Tibial artery (tissue), 4 donors: ENCODE data around the gene C1QL1.

Source experiments
- DNase-seq, 2 donors: peaks; one replicate each; pipeline ENCODE4 v3.0.0-alpha.2; 2019
- H3K27ac ChIP-seq, 2 donors: fragments of 200-600 bp; sonication (generic) in 1 of 2; 1 replicate in 1 of 2; 2 replicates in 1 of 2; pipeline ENCODE4 v1.5.1; 2018 to 2019; ENCODE audit warnings: mild to moderate bottlenecking in 1 of 2
- H3K27me3 ChIP-seq, 2 donors: fragments of 200-600 bp; sonication (generic) in 1 of 2; one replicate each; pipeline versions ENCODE4 v1.5.1 to v1.6.0; 2016 to 2019
- H3K36me3 ChIP-seq, 3 donors: fragments of 200-600 bp; sonication (generic) in 2 of 3; one replicate each; pipeline ENCODE4 v1.5.1; 2016 to 2019; ENCODE audit warnings: mild to moderate bottlenecking in 2 of 3
- H3K4me1 ChIP-seq, 4 donors: fragments of 200-600 bp; sonication (generic) in 2 of 4; 1 replicate in 3 of 4; 2 replicates in 1 of 4; pipeline ENCODE4 v1.5.1; 2016 to 2019
- H3K4me3 ChIP-seq, 2 donors: fragments of 200-600 bp; sonication (generic) in 1 of 2; 1 replicate in 1 of 2; 2 replicates in 1 of 2; pipeline ENCODE4 v1.5.1; 2018 to 2019; ENCODE audit warnings: mild to moderate bottlenecking in 2 of 2
- H3K9me3 ChIP-seq, 3 donors: fragments of 200-600 bp; sonication (generic) in 1 of 3; one replicate each; pipeline ENCODE4 v1.5.1; 2016 to 2019
- intact Hi-C: fragments of 100-400 bp; cut with DNase I; formaldehyde crosslinking; loops from one replicate; pipeline ENCODE4 v1.15.0; 2023; ENCODE audit warnings: low total_unique reads
- TF ChIP-seq, protein P1 (sequence below), 2 experiments: fragments of 200-600 bp in 1 of 2; fragments of 450-650 bp in 1 of 2; IDR thresholded peaks; one replicate each; pipeline ENCODE4 v1.5.1; 2017 to 2019; ENCODE audit warnings: antibody characterized with exemption in 2 of 2, mild to moderate bottlenecking in 1 of 2, moderate library complexity in 1 of 2

The C1QL1 gene

DNA sequence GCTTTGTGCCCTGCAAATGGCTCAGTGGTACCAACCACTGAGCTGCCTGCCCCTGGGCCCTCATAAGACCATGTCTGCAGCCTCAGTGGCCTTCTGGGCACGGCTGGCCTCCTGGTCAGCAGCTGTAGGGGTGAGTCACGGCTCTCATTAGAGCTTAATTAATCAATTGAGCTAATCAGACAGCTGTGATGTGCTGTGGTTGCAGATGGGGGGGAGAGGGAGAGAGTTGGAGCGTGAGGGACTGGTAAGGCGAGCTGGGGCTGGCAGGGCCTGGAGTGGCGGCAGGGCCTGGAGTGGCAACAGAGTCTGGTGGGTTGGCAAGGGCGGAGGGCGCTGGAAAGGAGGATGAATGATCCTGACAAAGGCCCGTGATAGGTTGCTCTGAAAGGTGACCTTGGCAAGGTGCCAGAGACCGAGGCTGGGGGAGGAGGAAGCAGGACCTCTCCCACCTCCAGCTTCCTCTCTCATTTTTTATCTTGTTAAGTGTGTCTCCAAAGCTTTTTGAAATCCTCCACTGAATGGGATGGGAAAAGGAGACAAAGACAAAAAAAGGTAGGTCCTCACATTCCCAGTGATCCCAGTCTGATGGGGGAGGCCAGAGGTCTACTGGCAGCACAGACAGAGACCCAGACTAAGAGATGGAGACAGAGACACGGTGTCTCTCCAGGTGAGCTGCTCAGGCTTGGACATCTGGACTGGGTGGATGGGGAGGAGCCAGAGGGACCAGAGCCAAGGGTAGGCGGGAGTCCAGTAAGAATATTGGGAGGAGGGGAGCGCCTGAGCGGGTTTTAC lies 41.8 kb upstream of the C1QL1 start:
- Histone ChIP-seq H3K9me3 (no peaks in the 10 kb centered on the region), H3K4me1 (peaks cover 0 to 9% (median 2%) of the 10 kb centered on the region in 4 donors), H3K4me3 (no peak overlapping the region), H3K36me3 (no peaks in the 10 kb centered on the region), H3K27me3 (peaks cover 0 to 16% of the 10 kb centered on the region in 2 donors), H3K27ac (no peak overlapping the region)
- TF ChIP-seq, protein P1, sequence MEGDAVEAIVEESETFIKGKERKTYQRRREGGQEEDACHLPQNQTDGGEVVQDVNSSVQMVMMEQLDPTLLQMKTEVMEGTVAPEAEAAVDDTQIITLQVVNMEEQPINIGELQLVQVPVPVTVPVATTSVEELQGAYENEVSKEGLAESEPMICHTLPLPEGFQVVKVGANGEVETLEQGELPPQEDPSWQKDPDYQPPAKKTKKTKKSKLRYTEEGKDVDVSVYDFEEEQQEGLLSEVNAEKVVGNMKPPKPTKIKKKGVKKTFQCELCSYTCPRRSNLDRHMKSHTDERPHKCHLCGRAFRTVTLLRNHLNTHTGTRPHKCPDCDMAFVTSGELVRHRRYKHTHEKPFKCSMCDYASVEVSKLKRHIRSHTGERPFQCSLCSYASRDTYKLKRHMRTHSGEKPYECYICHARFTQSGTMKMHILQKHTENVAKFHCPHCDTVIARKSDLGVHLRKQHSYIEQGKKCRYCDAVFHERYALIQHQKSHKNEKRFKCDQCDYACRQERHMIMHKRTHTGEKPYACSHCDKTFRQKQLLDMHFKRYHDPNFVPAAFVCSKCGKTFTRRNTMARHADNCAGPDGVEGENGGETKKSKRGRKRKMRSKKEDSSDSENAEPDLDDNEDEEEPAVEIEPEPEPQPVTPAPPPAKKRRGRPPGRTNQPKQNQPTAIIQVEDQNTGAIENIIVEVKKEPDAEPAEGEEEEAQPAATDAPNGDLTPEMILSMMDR (IDR thresholded peaks at IDR 0.05), result no peak
- intact Hi-C loops, result loop anchor here (10.0 kb wide), 1 partner anchor 245 kb away; no protein-coding TSS in a partner anchor
- DNase-seq, result no peak

DNA sequence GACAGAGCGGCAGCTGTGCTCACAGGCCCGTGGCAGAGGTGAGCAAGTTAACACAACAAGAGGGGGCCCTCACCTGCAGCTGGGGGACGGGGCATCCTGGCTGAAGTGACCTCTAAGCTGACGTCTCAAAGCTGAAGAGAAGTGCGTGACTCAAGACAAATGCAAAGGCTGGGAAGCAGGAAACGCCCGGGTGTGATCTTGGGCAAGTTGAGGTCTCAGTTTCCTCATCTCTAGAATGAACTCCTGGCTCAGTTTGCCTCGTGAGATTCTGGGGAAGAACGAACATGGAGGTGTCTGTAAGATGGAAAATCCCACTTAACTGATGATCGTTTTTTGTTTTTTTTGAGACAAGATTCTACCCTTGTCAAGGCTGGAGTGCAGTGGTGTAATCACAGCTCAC lies 40.1 kb upstream of the C1QL1 start:
- H3K4me1 ChIP-seq, result peaks cover 0 to 8% (median 2%) of the 10 kb centered on the region in 4 donors
- no peaks in the 10 kb centered on the region for H3K36me3 ChIP-seq
- intact Hi-C loops, result loop anchor here (10.0 kb wide), 1 partner anchor 243 kb away; no protein-coding TSS in a partner anchor
- DNase-seq, result no peak
- H3K27me3 ChIP-seq, result peaks cover 0 to 16% of the 10 kb centered on the region in 2 donors
- no peak overlapping the region for H3K4me3 ChIP-seq
- no peaks in the 10 kb centered on the region for H3K9me3 ChIP-seq
- TF ChIP-seq, protein P1 (IDR thresholded peaks at IDR 0.05), result no peak
- no peak overlapping the region for H3K27ac ChIP-seq

GRCh38 chr17:45006927-45007461 lies 38.9 kb upstream of the C1QL1 start:
- H3K4me1 ChIP-seq, result no peaks in the 10 kb centered on the region
- TF ChIP-seq, protein P1 (IDR thresholded peaks at IDR 0.05), result no peak
- DNase-seq, result no peak
- H3K27ac ChIP-seq, result no peak overlapping the region
- no peak overlapping the region for H3K4me3 ChIP-seq
- H3K9me3 ChIP-seq, result no peaks in the 10 kb centered on the region
- intact Hi-C loops, result loop anchor here (10.0 kb wide), 1 partner anchor 242 kb away; no protein-coding TSS in a partner anchor
- H3K27me3 ChIP-seq, result peaks cover 0 to 16% of the 10 kb centered on the region in 2 donors
- no peaks in the 10 kb centered on the region for H3K36me3 ChIP-seq

DNA sequence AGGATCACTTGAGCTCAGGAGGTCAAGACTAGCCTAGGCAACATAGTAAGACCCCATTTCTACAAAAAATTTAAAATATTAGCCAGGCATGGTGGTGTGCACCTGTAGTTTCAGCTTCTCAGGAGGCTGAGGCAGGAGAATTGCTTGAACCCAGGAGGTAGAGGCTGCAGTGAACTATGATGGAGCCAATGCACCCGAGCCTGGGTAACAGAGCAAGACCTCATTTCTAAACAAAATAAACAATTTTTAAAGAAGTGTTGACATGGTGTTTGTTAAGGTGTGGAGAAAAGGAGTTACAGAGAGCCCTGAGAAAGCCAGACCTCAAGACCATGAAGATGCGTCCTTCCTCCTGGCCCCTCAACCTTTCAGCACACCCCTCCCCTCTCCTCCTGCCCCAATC lies 37.6 kb upstream of the C1QL1 start:
- DNase-seq, result no peak
- Histone ChIP-seq H3K4me1 (no peaks in the 10 kb centered on the region), H3K36me3 (no peaks in the 10 kb centered on the region), H3K27me3 (peaks cover 0 to 16% of the 10 kb centered on the region in 2 donors), H3K9me3 (no peaks in the 10 kb centered on the region), H3K4me3 (no peak overlapping the region), H3K27ac (no peak overlapping the region)
- intact Hi-C loops, result loop anchor here (10.0 kb wide), 1 partner anchor 241 kb away; no protein-coding TSS in a partner anchor
- TF ChIP-seq, protein P1 (IDR thresholded peaks at IDR 0.05), result no peak

DNA sequence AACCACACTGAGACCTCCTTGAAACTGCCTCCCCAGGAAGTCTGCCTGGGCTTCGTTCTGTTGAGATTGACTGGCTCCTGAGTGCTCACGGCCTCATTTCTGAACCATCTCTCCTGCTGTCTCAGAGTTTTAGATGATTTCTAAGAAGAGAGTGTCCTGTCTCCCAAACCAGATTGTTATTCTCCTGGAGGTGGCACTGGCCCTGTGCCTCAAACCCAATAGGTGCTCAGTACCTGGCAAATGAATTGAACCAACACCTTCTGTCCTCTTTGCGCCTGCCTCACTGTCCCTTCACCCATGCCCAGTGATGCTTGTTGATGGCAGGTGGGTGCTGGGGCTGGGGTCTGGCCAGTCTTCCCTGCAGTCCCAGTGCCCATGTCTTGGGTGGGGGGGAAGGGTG lies 36.3 kb upstream of the C1QL1 start:
- peaks cover 0 to 2% (median 0%) of the 10 kb centered on the region in 3 donors for H3K36me3 ChIP-seq
- H3K4me1 ChIP-seq, result no peaks in the 10 kb centered on the region
- H3K27me3 ChIP-seq, result peaks cover 0 to 13% of the 10 kb centered on the region in 2 donors
- peaks cover 0 to 3% (median 0%) of the 10 kb centered on the region in 3 donors for H3K9me3 ChIP-seq
- no peak overlapping the region for H3K4me3 ChIP-seq
- H3K27ac ChIP-seq, result no peak overlapping the region
- no peak for DNase-seq
- intact Hi-C loops, result loop anchor here (10.0 kb wide), 1 partner anchor 240 kb away; no protein-coding TSS in a partner anchor
- TF ChIP-seq, protein P1 (IDR thresholded peaks at IDR 0.05), result no peak
